Type B pancreatic cell (in vitro differentiated cells): Measurements from ENCODE around the gene FASLG. TPM values are rescaled to one million over a fixed set of nuclear protein-coding genes. Genes with fewer than 3 reads are reported as not detected.

Experiments
- DNase-seq: peaks from one replicate; pipeline ENCODE4 v3.0.0; 2021; ENCODE audit warnings: mixed read lengths; ENCODE audit not compliant: unreplicated experiment; ENCODE audit errors: extremely low spot score
- H3K27ac Mint-ChIP-seq: 2 replicates; pipeline ENCODE4 v1.8.0; 2021; ENCODE audit warnings: mild to moderate bottlenecking, mixed read lengths
- H3K27me3 Mint-ChIP-seq: 2 replicates; pipeline ENCODE4 v1.8.0; 2021; ENCODE audit warnings: mixed read lengths
- H3K36me3 Mint-ChIP-seq: 2 replicates; pipeline ENCODE4 v1.8.0; 2021; ENCODE audit warnings: mixed read lengths
- H3K4me1 Mint-ChIP-seq: one replicate; pipeline ENCODE4 v1.8.0; 2021; ENCODE audit warnings: mixed read lengths; ENCODE audit not compliant: unreplicated experiment
- H3K4me3 Mint-ChIP-seq: 2 replicates; pipeline ENCODE4 v1.8.0; 2021; ENCODE audit warnings: mild to moderate bottlenecking, mixed read lengths
- H3K9me3 Mint-ChIP-seq: 2 replicates; pipeline ENCODE4 v1.8.0; 2021; ENCODE audit warnings: mixed read lengths
- CTCF ChIP-seq: fragments of 200-600 bp; sonication (generic); conservative IDR thresholded peaks from 2 replicates; pipeline ENCODE4 v1.5.0; 2021; ENCODE audit warnings: antibody characterized with exemption, mild to moderate bottlenecking
- total RNA-seq: library from RNA; stranded (reverse); gene quantifications from 2 replicates; pipeline ENCODE4 v1.2.1, GENCODE V29; 2021; ENCODE audit warnings: low replicate concordance

FASLG gene
- total RNA-seq, 1 donor from 2014 or later, result not detected

GRCh38 chr1:172671591-172671990, 12.7 kb downstream of the FASLG start:
- peaks cover 5% of the 10 kb centered on the region for H3K9me3 Mint-ChIP-seq
- no peak for TF ChIP-seq CTCF
- no peak overlapping the region for H3K27ac Mint-ChIP-seq
- DNase-seq, result no peak
- no peaks in the 10 kb centered on the region for H3K27me3 Mint-ChIP-seq
- H3K4me1 Mint-ChIP-seq, result no peaks in the 10 kb centered on the region
- H3K4me3 Mint-ChIP-seq, result no peak overlapping the region
- H3K36me3 Mint-ChIP-seq, result no peaks in the 10 kb centered on the region

- no peaks in the 10 kb centered on the region for H3K4me1 Mint-ChIP-seq
- no peaks in the 10 kb centered on the region for H3K27me3 Mint-ChIP-seq
- H3K27ac Mint-ChIP-seq, result no peak overlapping the region
- no peak for DNase-seq
- H3K36me3 Mint-ChIP-seq, result no peaks in the 10 kb centered on the region
- H3K9me3 Mint-ChIP-seq, result peaks cover 5% of the 10 kb centered on the region
- no peak for TF ChIP-seq CTCF
- no peak overlapping the region for H3K4me3 Mint-ChIP-seq
Observed at GRCh38 chr1:172672720-172673119, 13.8 kb downstream of the FASLG start.

GRCh38 chr1:172673761-172674160, 14.9 kb downstream of the FASLG start:
- no peaks in the 10 kb centered on the region for H3K36me3 Mint-ChIP-seq
- DNase-seq, result no peak
- no peaks in the 10 kb centered on the region for H3K27me3 Mint-ChIP-seq
- H3K4me3 Mint-ChIP-seq, result no peak overlapping the region
- no peak for TF ChIP-seq CTCF
- no peaks in the 10 kb centered on the region for H3K4me1 Mint-ChIP-seq
- no peak overlapping the region for H3K27ac Mint-ChIP-seq
- H3K9me3 Mint-ChIP-seq, result peaks cover 9% of the 10 kb centered on the region

- Mint-ChIP-seq H3K4me3 (no peak overlapping the region), H3K36me3 (no peaks in the 10 kb centered on the region), H3K9me3 (peaks cover 15% of the 10 kb centered on the region), H3K27ac (no peak overlapping the region), H3K4me1 (no peaks in the 10 kb centered on the region), H3K27me3 (no peaks in the 10 kb centered on the region)
- TF ChIP-seq CTCF, result no peak
- DNase-seq, result no peak
Observed at GRCh38 chr1:172674831-172675613, 16.1 kb downstream of the FASLG start.

- H3K9me3 Mint-ChIP-seq, result peaks cover 22% of the 10 kb centered on the region
- DNase-seq, result no peak
- no peak overlapping the region for H3K4me3 Mint-ChIP-seq
- no peaks in the 10 kb centered on the region for H3K36me3 Mint-ChIP-seq
- H3K27ac Mint-ChIP-seq, result no peak overlapping the region
- no peaks in the 10 kb centered on the region for H3K4me1 Mint-ChIP-seq
- H3K27me3 Mint-ChIP-seq, result no peaks in the 10 kb centered on the region
- no peak for TF ChIP-seq CTCF
Observed at GRCh38 chr1:172679000-172679772, 20.3 kb downstream of the FASLG start.
